HG02938 (cell line): ENCODE results near the gene MARCHF10.
"Not testable (repeated sequence)": the region's sequence is repeated elsewhere in the genome, so short reads cannot be mapped to it uniquely, and the experiment has no call there.

Experiments
- ATAC-seq: cut with Tn5 transposase; IDR thresholded peaks from one replicate; pipeline ENCODE4 v1.9.1; 2021; ENCODE audit warnings: mild to moderate bottlenecking, moderate library complexity; ENCODE audit not compliant: unreplicated experiment

MARCHF10 gene

DNA sequence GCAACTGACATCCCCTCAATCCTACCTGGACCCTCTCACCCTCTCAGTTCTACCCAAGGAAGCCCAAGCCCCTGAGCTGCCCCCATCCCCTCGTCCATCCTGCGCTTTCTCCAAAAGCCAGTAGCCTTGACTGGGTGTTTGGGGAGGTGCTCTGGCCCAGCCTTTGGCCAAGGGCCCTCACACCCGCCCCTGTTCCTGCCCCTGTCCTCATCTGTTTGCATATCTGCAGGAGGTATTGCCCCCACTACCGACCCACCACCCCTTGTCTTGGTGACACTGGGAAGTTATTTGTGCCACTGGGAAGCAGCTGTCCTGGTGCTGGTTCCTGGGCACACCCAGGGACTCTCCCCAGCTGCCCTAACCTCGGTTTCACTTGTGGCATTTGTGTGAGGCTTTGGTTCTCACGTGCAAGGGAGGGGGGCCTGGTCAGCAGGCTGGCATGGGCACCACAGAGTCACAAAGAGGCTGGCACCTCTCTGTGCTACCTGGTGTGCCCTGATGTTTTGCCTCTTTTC is 105.3 kb downstream of the MARCHF10 start:
- ATAC-seq, result no peak

DNA sequence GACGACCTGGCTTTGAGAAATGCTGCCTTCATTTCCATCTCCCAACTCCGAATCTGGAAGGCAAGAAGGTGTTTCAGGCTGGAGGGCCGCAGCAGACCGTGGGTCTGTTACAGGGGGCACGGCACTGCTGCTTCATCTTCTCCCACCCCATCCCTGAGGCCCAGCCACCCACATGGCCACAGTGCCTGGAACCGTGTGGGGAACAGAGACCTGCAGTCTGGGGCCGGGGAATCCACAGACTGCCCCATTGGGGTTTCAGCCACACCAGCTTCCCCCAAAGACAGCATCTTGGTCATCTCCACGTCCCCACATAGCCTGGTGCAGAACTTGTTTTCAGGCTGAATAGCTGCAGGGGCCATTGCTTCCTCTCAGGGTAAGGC is 106.4 kb downstream of the MARCHF10 start:
- ATAC-seq, result no peak

DNA sequence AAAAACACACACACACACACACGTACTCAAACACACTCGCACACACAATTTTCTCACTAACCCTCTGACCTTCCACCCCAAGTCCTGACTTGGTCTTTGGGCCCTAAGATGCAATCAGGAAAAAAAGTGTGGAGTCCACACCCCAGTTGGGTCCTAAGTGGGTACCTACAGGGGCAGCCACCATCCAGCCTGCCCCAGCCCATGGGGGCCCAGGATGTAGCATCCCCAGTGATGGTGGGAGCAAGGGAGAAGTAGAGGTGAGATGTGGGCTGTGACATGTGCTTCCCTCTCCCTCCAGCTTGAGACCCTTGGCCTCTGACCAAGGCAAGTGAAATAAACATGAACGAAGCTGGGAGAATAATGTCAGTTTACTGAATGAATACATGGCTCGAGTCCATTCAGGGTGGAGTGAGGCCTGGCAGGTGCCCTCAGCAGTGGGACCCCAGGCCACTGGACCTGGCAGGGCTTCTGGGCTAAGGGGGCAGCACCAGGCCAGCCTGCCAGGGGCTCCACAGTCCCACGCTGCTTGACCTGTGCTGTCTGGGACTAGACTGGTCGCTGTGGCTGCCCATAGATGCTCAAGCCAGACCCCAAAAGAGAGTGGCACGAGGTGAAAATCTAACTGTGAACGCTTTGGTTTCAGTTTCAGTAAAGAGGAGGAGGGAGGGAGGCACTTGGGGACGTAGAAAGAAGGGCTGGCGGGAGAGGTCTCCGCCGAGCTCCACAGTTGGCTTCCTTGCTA is 107.0 kb downstream of the MARCHF10 start:
- ATAC-seq, result no peak

DNA sequence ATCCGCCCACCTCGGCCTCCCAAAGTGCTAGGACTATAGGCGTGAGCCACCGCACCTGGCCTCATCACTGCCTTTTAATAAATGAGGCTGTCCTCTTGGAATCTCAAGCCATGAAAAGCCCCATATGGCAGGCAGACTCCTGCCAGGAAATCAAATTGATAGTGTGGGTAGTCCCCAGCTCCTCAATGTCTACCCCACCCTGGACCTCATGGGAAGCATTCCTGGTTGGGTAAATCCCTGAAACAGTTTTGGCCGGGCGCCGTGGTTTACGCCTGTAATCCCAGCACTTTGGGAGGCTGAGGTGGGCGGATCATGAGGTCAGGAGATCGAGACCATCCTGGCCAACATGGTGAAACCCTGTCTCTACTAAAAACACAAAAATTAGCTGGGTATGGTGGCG is 109.7 kb downstream of the MARCHF10 start:
- not testable (repeated sequence) for ATAC-seq

DNA sequence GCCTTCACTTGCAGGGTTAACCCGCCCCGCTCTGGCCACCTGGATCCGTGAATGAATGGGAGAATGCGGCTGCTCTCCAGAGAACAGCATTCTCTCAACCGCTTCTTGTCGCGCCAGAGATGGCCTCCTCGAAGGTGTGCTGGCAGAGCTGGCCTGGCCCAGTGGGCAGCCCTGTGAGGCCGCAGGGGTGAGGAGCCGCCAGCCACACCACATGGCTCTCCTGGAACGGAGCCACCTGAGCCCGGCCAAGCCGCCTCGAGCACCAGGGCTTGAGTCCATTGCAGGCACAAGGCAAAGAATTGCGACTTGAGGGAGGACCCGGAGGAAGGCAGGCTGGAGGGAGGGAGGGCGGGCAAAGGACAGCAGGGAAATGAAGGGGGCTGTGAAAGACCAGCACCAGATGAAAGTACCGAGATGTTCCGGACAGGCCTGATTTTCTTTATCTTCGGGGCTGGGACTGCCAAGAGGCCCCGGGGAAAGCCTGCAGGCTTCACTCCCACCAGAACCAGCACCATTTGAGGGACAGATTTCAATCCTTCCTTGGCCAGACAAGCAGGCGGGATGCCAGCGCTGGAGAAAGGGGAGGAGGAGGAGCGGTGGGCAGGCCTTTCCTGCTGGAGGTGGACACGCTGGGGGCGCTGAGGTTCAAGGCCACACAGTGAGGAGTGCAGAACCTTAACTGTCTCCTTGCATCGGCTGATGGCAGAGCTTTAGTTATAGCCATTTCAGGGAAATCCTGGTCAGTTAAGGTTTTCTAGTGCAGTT is 111.2 kb downstream of the MARCHF10 start:
- no peak for ATAC-seq

DNA sequence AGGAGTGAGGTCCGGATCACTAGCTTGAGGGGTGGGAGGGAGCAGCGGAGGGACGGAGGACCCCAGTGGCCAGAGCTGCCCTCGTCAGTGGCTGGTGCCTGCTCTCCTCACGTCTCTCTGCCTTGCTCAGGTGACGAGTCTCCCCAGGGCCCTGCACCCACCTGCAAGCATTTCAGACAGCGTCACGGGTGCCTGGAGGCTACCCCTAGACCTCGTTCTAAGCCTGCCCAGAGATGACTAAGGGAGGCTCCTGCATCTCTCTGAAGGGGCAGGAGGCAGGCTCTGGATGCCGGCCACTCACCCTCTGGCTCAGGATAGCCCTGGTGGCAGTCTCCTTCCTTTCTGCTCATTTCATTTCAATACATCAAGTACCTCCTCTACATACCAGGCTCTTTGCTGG is 111.9 kb downstream of the MARCHF10 start:
- no peak for ATAC-seq

DNA sequence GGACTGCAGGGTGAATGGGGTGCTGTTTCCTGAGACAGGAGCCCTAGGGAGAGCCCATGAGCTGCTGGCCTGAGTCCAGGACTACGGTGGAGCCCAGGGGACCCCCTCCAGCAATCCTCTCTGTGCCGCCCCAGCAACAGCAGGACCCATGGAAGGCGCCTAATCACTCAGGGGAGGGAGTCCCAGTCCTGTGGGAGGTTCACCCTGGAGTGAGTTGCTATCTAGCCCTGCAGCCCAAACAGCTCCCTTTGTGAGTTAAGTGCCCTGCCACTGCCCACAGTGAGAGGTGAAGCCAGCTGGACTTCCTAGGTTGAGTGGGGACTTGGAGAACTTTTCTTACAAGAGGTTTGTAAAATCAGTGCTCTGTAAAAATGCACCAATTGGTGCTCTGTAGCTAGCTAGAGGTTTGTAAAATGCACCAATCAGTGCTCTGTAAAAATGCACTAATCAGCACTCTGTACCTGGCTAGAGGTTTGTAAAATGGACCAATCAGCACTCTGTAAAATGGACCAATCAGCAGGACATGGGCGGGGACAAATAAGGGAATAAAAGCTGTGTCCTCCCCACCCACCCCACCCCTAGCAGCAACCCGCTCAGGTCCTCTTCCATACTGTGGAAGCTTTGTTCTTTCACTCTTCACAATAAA is 112.9 kb downstream of the MARCHF10 start:
- ATAC-seq, result not testable (repeated sequence)

DNA sequence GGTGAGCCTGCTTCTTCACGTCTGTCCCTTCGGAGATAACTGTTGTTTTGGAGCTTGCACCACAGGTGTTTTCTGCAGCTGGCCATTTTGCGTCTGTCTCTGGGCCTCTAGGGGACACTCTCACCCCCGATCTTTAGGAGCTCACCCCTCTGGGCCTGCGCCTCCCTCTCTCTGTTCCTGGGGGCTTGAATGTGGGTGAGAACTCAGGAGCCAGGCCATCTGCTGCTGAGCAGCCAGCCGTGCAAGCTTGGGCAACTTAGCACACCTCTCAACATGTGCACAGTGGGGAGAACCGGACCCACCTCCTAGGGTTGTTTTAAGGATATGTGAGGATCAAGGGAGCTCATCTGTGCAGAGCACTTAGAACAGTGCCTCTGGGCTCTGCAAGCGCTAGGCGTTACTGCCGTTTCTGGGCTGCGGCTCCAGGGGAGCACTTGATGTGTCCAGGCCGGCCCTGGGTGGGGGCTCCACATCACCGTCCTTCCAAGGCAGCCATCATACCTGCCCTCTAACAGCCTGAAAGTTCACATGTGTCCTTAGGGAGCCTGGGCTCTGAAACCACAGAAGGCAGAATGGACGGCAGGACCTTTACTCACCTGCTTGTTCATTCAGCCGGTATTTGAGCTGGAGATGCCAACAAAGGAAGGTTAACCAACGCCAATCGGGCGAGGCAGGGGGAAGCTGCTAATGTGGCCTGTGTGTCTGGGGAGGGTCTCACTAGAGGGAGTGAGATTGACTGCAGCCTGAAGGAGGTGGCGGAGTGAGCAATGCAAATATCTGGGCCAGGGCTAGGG is 114.3 kb downstream of the MARCHF10 start:
- no peak for ATAC-seq

DNA sequence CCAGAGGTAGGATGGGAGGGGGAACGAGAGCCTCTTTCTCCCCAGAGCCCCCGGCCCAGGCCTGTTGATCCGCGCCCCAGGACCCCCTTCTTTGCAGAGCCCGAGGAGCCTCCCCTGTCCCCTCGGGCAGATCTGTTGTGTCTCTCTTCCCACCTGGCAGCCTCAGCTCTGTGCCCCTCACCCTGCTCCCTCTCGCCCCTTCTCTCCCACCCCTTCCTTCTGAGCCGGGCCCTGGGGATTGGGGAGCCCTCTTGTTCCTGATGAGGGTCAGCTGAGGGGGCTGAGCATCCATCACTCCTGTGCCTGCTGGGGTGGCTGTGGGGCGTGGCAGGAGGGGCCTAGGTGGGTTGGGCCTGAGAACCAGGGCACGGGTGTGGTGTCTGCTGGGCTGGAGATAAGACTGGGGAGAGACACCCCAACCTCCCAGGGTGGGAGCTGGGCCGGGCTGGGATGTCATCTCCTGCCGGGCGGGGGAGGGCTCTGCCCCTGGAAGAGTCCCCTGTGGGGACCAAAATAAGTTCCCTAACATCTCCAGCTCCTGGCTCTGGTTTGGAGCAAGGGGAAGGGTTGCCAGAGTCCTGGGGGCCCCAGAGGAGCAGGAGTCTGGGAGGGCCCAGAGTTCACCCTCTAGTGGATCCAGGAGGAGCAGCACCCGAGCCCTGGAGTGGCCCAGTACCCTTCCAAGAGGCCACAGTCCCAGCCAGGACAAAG is 115.2 kb downstream of the MARCHF10 start:
- no peak for ATAC-seq

DNA sequence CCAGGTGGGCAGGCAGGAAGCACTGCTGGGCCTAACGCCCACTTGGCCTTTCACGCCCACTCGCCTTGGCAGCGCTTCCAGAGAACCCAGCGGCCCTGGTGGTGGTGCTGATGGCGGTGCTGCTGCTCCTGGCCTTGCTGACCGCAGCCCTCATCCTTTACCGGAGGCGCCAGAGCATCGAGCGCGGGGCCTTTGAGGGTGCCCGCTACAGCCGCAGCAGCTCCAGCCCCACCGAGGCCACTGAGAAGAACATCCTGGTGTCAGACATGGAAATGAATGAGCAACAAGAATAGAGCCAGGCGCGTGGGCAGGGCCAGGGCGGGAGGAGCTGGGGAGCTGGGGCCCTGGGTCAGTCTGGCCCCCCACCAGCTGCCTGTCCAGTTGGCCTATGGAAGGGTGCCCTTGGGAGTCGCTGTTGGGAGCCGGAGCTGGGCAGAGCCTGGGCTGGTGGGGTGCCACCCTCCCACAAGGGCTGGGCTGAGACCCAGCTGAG is 115.9 kb downstream of the MARCHF10 start:
- ATAC-seq, result no peak

DNA sequence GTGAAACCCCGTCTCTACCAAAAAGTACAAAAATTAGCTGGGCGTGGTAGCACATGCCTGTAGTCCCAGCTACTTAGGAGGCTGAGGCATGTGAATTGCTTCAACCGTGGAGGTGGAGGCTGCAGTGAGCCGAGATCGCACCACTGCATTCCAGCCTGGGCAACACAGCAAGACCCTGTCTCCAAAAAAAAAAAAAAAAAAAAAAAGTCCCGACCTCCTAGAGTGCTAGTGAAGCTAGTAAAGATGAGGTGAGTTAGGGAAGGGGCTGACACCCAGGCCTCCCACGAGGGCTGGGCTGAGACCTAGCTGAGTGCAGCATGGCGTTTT is 116.6 kb downstream of the MARCHF10 start:
- ATAC-seq, result not testable (repeated sequence)

DNA sequence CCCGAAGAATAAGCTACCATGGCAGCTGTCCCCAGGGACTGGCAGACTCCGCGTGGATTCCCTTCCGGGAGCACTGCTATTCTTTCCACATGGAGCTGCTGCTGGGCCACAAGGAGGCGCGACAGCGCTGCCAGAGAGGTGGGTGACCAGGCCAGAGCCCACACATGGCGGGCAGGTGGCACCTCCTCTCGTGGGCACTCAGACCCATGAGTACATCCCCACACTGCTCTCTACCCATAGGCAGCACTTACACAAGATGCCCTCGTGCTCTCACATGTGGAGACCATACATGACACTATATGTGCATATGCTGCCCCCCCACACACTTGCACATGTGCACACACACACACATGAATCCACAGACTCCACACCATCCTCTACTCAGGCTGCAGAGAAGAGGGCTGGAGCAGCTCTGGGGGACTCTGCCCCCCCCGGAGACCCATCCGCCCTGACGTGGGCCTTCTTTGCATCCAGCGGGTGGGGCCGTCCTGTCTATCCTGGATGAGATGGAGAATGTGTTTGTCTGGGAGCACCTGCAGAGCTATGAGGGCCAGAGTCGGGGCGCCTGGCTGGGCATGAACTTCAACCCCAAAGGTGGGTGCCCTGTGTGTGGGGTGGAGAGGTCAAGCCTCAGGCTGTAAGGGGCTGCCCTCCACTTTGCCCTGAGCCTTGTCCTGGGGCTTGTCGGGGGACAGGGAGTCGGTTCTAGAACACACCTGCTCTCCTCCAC is 117.8 kb downstream of the MARCHF10 start:
- no peak for ATAC-seq

DNA sequence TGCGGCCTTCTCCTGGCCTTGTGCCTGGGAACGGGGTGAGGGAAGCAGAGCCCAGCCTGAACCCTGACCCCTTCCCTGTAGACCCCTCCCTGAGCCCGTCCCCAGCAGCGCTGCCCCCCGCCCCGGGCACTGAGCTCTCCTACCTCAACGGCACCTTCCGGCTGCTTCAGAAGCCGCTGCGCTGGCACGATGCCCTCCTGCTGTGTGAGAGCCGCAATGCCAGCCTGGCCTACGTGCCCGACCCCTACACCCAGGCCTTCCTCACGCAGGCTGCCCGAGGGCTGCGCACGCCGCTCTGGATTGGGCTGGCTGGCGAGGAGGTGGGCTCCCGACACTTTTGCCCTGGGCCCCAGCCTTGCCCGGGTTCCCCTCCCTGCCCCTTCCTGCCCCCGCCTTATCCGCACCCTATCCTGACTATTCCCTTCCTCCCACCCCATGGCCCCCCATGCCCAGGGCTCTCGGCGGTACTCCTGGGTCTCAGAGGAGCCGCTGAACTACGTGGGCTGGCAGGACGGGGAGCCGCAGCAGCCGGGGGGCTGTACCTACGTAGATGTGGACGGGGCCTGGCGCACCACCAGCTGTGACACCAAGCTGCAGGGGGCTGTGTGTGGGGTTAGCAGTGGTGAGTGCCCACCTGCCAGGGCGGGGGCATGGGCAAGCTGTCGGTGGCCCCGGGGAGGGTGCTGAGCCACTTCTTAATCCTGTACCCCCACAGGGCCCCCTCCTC is 118.5 kb downstream of the MARCHF10 start:
- no peak for ATAC-seq

DNA sequence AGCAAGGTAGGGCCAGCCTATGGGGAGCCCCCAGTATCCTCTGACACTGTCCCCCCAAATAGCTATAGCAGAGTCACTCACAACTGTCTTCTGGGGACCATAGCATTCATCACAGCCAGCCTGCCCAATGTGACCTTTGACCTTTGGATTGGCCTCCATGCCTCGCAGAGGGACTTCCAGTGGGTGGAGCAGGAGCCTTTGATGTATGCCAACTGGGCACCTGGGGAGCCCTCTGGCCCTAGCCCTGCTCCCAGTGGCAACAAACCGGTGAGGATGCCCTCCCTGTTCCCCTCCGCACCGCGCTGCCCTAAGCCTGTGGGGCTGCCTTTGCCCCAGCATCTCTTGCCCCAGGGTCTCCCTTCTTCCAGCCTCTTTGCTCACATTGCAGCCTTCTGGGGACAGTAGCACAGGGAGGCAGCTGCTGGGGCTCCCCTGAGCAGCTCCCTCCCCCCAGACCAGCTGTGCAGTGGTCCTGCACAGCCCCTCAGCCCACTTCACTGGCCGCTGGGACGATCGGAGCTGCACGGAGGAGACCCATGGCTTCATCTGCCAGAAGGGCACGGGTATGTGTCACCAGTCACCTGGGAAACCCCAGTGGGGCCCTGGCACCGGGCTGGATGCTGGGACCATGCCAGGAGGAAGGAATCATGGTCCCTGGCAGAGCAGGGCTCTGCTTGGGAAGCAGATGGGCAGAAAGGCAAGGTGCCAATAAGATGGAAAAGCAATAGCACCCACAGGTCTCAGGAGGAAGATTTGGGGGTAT is 119.5 kb downstream of the MARCHF10 start:
- ATAC-seq, result no peak

DNA sequence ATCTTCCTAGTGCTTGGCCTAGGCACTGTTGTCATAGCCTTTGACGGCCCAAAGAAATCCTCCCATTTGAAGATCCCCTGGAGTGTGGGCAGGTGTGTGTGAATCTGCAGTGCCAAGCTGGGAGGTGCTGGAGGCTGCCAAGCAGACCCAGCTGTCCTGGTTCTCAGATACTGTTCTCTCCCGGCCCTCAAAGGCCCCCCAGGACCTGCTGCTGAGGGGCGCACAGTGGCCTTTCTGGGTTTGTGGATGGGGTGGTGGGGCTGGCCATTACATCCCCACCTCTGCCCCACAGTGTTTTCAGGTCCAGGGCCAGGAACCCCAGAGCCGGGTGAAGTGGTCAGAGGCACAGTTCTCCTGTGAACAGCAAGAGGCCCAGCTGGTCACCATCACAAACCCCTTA is 120.1 kb downstream of the MARCHF10 start:
- no peak for ATAC-seq

DNA sequence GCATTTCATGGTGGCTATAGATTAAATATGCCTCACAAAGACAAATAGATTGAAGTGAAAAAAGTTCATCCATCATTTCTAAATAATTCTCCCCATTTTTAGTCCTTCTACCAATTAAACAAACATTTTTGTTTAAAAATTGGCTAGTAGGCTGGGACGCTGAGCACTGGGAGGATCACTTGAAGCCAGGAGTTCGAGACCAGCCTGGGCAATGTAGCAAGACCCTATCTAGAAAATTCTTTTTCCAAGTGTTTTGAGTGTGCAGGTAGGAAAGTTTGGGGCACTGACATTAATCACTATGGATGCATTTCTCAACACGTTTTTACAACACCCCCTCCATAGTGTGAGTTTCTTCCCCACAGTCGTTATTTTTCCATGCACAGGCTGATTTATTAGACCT is 123.9 kb downstream of the MARCHF10 start:
- no peak for ATAC-seq

DNA sequence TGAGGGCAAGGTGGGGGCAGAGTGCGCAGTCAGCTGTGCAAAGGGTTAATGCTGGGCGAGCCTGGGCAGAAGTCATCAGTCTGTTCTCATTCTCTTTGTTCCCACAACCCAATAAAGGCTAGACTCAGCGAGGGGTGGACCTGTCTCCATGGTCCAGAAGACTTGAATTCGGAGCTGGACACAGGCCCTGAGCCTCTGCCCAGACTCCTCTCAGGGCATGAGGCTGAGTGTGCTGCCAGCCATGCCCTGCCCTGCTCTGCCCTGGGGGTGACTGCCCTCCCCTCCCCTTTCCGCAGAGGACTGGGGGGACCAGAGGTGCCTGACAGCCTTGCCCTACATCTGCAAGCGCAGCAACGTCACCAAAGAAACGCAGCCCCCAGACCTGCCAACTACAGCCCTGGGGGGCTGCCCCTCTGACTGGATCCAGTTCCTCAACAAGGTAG is 126.2 kb downstream of the MARCHF10 start:
- ATAC-seq, result no peak
